ENCODE measurements around the gene DOCK3. TPM values are rescaled to one million over a fixed set of nuclear protein-coding genes. Genes with fewer than 3 reads are reported as not detected.
"Not testable (repeated sequence)": the region's sequence is repeated elsewhere in the genome, so short reads cannot be mapped to it uniquely, and the experiment has no call there.

Gene DOCK3
- total and polyA plus RNA-seq, 5 donors: 1.9 to 5.2 (median 4.2) TPM

DNA sequence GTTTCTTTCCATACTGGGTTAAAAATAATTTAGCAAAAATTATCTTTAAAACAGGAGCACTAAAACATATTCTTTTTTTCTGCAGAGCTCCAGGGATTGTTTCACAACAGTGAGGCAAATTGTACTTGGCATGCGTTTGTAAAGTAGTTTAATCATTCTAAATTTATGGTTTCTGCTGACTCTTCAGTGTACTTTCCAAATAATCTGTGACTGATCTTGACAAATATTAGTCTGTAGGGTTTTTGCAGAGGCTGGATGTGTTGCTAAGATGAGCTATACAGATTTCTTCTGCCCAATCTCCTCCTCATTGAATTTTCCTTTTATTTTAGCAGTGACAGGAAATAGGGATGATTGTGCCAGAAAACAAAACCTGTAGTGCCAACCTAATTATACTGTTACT is 382.4 kb downstream of the DOCK3 start:
- DNase-seq (no peak), ATAC-seq (no peak)
- Histone ChIP-seq H3K4me3 (ENCODE audit: low read length) (no peak overlapping the region), H3K9me3 (ENCODE audit: control insufficient read depth, low read length) (no peaks in the 10 kb centered on the region), H3K4me1 (ENCODE audit: control insufficient read depth, insufficient read depth, low read length) (peaks cover 2% of the 10 kb centered on the region), H3K27me3 (ENCODE audit: control insufficient read depth, insufficient read depth) (no peaks in the 10 kb centered on the region), H3K27ac (ENCODE audit: low read length) (no peak overlapping the region)
- WGBS: 54% methylated on average over 1 of the region's 1 CpG
- intact Hi-C loops (cut with DNase I): no loop called here

DNA sequence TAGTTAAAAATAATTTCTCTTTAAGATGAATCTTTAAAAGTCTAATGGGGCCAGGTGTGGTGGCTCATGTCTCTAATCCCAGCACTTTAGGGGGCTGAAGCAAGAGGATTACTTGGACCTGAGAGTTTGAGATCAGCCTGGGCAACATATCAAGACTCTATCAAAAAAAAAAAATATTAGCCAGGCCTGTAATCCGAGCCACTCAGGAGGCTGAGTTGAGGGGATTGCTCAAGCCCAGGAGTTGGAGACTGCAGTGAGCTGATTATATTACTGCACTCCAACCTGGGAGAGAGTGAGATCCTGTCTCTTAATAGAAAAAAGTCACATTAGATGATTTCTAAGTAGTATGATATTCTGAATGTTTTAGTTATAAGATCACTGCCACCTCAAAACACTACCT is 388.3 kb downstream of the DOCK3 start:
- Histone ChIP-seq H3K4me3 (ENCODE audit: low read length) (no peak overlapping the region), H3K27me3 (ENCODE audit: control insufficient read depth, insufficient read depth) (no peaks in the 10 kb centered on the region), H3K4me1 (ENCODE audit: control insufficient read depth, insufficient read depth, low read length) (peaks cover under 1% of the 10 kb centered on the region), H3K27ac (ENCODE audit: low read length) (no peak overlapping the region), H3K9me3 (ENCODE audit: control insufficient read depth, low read length) (no peaks in the 10 kb centered on the region)
- WGBS: 23% methylated on average over 1 of the region's 1 CpG
- no peak for DNase-seq
- intact Hi-C loops (cut with DNase I): no loop called here
- no peak for ATAC-seq

DNA sequence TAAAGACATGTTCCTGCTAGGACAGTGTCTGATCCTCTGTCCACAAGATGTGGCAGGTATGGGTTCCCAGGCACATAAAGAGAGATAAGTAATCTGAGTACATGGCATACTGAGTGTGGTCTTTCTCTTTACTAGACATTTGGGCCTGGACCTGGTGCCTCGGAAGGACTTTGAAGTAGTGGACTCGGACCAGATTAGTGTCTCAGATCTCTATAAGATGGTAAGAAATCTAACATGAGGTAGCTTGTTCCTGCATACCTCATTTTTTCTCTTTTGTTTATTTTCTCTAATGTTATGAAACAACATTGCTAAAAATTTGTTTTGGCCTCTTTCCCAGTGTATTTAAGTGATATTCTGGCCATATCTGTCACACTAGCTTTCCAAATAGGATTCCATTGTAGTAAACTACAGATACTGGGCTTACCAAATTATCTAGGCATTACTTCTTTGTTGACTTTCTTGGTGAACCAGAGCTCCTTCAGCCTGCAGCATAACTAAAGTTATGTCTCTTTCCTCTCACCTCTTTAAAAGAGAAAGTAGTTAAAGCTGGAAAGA is 400.6 kb downstream of the DOCK3 start:
- H3K27me3 ChIP-seq (ENCODE audit: control insufficient read depth, insufficient read depth): no peaks in the 10 kb centered on the region
- no peaks in the 10 kb centered on the region for H3K4me1 ChIP-seq (ENCODE audit: control insufficient read depth, insufficient read depth, low read length)
- no peak for ATAC-seq
- no peak for DNase-seq
- intact Hi-C loops (cut with DNase I): no loop called here
- H3K4me3 ChIP-seq (ENCODE audit: low read length): no peak overlapping the region
- WGBS: 79% methylated on average over 2 of the region's 2 CpGs
- no peaks in the 10 kb centered on the region for H3K9me3 ChIP-seq (ENCODE audit: control insufficient read depth, low read length)
- H3K27ac ChIP-seq (ENCODE audit: low read length): no peak overlapping the region

DNA sequence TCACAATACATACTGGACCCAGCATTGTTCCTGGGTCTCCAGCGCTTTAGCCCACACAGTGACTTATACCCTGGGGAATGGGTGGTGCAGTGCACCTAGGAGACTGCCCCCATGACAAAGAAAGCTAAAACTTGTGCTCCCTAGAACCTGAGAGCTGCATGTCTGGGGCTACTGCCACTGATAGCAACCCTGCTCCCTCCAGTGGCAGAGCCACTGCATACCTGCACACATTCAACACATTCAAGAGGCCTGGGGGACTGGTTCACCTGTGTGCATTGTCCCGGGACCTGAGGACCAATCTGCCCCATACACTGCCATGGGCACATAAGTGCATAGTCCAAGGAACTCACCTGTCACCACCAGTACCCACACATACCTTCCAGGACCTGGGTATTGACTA is 407.6 kb downstream of the DOCK3 start:
- H3K4me1 ChIP-seq (ENCODE audit: control insufficient read depth, insufficient read depth, low read length): no peaks in the 10 kb centered on the region
- H3K27me3 ChIP-seq (ENCODE audit: control insufficient read depth, insufficient read depth): no peaks in the 10 kb centered on the region
- H3K9me3 ChIP-seq (ENCODE audit: control insufficient read depth, low read length): no peaks in the 10 kb centered on the region
- WGBS: 74% methylated on average over 2 of the region's 2 CpGs
- DNase-seq: no peak
- H3K4me3 ChIP-seq (ENCODE audit: low read length): no peak overlapping the region
- H3K27ac ChIP-seq (ENCODE audit: low read length): no peak overlapping the region
- ATAC-seq: no peak
- intact Hi-C loops (cut with DNase I): no loop called here

DNA sequence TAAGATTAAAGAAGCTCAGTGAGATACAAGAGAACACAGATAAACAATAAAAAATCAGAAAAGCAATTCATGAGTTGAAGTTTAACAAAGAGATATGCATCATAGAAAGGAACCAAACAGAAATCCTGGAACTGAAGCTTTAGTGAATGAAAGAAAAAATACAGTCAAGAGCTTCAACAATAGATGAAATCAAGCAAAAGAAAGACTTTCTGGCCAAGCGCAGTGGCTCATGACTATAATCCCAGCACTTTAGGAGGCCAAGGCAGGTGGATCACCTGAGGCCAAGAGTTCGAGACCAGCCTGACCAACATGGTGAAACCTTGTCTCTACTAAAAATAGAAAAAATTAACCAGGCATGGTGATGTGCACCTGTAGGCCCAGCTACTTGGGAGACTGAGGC is 408.8 kb downstream of the DOCK3 start:
- no peak for ATAC-seq

DNA sequence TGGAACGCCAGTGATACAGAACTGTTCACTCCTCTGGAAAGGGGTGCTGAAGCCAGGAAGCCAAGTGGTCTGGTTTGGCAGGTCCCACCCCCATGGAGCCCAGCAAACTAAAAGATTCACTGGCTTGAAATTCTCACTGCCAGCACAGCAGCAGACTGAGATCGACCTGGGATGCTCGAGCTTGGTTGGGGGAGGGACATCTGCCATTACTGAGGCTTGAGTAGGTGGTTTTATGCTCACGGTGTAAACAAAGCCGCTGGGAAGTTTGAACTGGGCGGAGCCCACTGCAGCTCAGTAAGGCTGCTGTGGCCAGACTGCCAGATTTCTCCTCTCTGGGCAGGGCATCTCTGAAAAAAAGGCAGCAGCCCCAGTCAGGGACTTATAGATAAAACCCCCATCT is 417.4 kb downstream of the DOCK3 start:
- WGBS: 56% methylated on average over 6 of the region's 6 CpGs
- intact Hi-C loops (cut with DNase I); H3K27me3 ChIP-seq (ENCODE audit: control insufficient read depth, insufficient read depth); H3K4me1 ChIP-seq (ENCODE audit: control insufficient read depth, insufficient read depth, low read length); H3K4me3 ChIP-seq (ENCODE audit: low read length); H3K27ac ChIP-seq (ENCODE audit: low read length); DNase-seq; H3K9me3 ChIP-seq (ENCODE audit: control insufficient read depth, low read length); ATAC-seq: not testable (repeated sequence)

More for the DNA sequence above, 408.8 kb downstream of the DOCK3 start:
- no peaks in the 10 kb centered on the region for H3K9me3 ChIP-seq (ENCODE audit: control insufficient read depth, low read length)
- no peaks in the 10 kb centered on the region for H3K4me1 ChIP-seq (ENCODE audit: control insufficient read depth, insufficient read depth, low read length)
- 92% methylated on average over 2 of the region's 2 CpGs for WGBS
- intact Hi-C loops (cut with DNase I): no loop called here
- H3K27ac ChIP-seq (ENCODE audit: low read length): no peak overlapping the region
- no peak for DNase-seq
- no peak overlapping the region for H3K4me3 ChIP-seq (ENCODE audit: low read length)
- no peaks in the 10 kb centered on the region for H3K27me3 ChIP-seq (ENCODE audit: control insufficient read depth, insufficient read depth)

DNA sequence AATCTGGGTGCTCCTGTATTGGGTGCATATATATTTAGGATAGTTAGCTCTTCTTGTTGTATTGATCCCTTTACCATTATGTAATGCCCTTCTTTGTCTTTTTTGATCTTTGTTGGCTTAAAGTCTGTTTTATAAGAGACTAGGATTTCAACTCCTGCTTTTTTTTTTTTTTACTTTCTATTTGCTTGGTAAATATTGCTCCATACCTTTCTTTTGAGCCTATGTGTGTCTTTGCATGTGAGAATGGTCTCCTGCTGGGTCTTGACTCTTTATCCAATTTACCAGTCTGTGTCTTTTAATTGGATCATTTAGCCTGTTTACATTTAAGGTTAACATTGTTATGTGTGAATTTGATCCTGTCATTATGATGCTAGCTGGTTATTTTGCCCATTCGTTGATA is 420.1 kb downstream of the DOCK3 start:
- H3K27me3 ChIP-seq (ENCODE audit: control insufficient read depth, insufficient read depth); H3K4me3 ChIP-seq (ENCODE audit: low read length); ATAC-seq; H3K27ac ChIP-seq (ENCODE audit: low read length); H3K9me3 ChIP-seq (ENCODE audit: control insufficient read depth, low read length); DNase-seq; H3K4me1 ChIP-seq (ENCODE audit: control insufficient read depth, insufficient read depth, low read length); intact Hi-C loops (cut with DNase I): not testable (repeated sequence)
- 49% methylated on average over 1 of the region's 1 CpG for WGBS

DNA sequence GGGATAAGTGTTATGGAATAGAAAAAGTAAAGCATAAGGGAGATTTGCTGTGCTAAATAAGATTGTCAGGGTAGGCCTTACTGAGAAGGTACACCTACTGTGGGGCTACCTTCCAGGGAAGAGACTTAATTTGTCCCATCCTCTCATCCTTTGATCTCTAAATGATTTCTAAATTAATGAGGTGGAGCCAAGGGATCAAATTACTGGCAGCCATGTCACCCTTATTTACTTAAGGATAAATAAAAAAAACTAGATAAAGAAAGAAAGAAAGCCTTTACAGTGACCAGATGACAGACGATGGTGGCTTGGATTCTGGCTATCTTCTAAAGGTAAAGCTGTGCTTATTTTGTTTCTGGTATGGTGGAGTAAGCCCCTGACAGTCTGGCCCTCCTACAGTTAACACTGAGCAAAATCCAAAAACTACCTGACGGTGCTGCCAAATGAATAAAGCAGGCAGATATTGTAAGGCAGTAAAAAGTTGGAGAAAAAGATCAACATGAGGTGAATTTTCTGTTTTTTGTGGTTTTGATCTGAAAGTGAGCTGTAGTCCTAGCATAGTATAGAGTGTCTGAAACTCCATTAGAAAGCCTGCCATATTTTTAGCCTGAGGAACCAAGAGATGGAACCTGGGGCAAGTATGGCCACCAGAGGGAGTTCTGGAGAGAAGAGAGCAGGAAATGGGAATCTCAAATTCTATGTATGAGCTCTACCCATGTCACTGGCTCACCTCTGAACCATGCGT is 425.2 kb downstream of the DOCK3 start:
- no peaks in the 10 kb centered on the region for H3K27me3 ChIP-seq (ENCODE audit: control insufficient read depth, insufficient read depth)
- ATAC-seq (peak; percentile 52 to 69), DNase-seq (peak in 1 of 3 donors; percentile 67)
- H3K9me3 ChIP-seq (ENCODE audit: control insufficient read depth, low read length): no peaks in the 10 kb centered on the region
- H3K27ac ChIP-seq (ENCODE audit: low read length): no peak overlapping the region
- H3K4me3 ChIP-seq (ENCODE audit: low read length): no peak overlapping the region
- WGBS: 49% methylated on average over 3 of the region's 3 CpGs
- intact Hi-C loops (cut with DNase I): loop anchor here in 1 of 4 donors (10.0 kb wide), 1 partner anchor 265 kb away; no protein-coding TSS in a partner anchor
- no peaks in the 10 kb centered on the region for H3K4me1 ChIP-seq (ENCODE audit: control insufficient read depth, insufficient read depth, low read length)

DNA sequence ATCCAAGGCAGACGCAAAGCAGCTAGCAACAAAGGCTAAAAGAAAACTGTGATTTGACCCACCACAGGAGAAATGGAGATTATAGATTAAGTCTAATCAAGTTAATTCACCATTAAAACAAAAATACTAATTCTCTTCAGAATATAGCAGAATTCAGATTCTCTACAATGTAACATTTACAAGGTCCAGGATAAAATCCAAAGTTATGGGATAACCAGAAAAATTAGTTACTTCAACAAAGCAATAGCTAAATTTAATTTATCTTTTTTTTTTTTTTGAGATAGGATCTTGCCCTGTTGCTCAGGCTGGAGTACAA is 425.8 kb downstream of the DOCK3 start:
- 41% methylated on average over 1 of the region's 1 CpG for WGBS

DNA sequence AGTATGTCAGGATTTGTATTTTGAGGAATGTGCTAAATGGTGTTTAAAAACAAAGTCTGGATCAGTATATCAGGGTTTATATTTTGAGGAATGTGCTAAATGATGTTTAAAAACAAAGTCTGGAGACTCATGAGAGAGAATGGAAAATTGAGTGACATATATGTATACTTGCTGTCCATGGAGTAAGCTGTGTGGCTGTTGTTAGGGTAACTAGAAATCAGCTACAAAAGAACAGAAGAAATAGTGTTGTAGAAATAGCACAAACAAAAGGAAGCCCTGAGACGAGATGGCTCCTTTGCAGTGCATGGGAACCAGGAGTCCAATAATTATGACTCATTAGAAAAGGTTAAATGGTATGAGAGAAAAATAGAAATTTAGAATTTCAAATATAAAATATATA is 427.7 kb downstream of the DOCK3 start:
- Histone ChIP-seq H3K27me3 (ENCODE audit: control insufficient read depth, insufficient read depth) (no peaks in the 10 kb centered on the region), H3K4me3 (ENCODE audit: low read length) (no peak overlapping the region), H3K4me1 (ENCODE audit: control insufficient read depth, insufficient read depth, low read length) (no peaks in the 10 kb centered on the region), H3K27ac (ENCODE audit: low read length) (no peak overlapping the region), H3K9me3 (ENCODE audit: control insufficient read depth, low read length) (no peaks in the 10 kb centered on the region)
- intact Hi-C loops (cut with DNase I): loop anchor here in 1 of 4 donors (10.0 kb wide), 1 partner anchor 262 kb away; no protein-coding TSS in a partner anchor
- ATAC-seq (no peak), DNase-seq (no peak)
- WGBS: 52% methylated on average over 1 of the region's 1 CpG

More for the DNA sequence above, 425.8 kb downstream of the DOCK3 start:
- intact Hi-C loops (cut with DNase I): loop anchor here in 1 of 4 donors (10.0 kb wide), 1 partner anchor 264 kb away; no protein-coding TSS in a partner anchor
- no peak overlapping the region for H3K27ac ChIP-seq (ENCODE audit: low read length)
- no peak overlapping the region for H3K4me3 ChIP-seq (ENCODE audit: low read length)
- no peaks in the 10 kb centered on the region for H3K4me1 ChIP-seq (ENCODE audit: control insufficient read depth, insufficient read depth, low read length)
- no peak for ATAC-seq
- no peaks in the 10 kb centered on the region for H3K27me3 ChIP-seq (ENCODE audit: control insufficient read depth, insufficient read depth)
- no peaks in the 10 kb centered on the region for H3K9me3 ChIP-seq (ENCODE audit: control insufficient read depth, low read length)
- no peak for DNase-seq

DNA sequence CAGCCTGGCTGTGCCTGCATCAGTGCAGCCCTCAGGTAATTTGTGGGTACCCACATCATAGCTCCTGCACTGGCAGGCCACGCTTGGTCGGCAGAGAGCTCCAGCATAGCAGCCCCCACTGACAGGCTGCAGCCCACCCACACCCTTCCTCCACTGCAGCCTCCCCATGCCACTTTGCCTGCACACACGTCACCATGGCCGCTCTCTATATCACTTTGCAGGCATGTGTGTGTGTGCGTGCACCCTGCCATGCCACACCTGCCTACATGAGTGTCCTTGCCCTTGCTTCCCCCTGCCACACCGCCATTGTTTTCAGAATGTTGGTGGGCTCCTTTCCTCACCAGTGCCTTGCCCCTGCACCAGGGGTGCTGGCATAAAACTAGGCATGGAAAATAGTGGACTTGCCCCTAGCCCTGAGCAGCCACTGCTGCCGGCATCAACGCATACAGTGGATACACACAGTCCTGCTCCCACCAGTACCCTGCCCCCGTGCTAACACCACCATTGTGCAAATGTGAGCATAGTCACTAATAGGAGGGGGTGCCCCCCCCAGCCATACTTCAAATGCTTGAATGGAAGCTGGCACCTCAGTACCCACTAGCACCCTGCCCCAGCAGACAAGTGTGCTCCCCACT is 431.6 kb downstream of the DOCK3 start:
- no peak overlapping the region for H3K27ac ChIP-seq (ENCODE audit: low read length)
- H3K4me1 ChIP-seq (ENCODE audit: control insufficient read depth, insufficient read depth, low read length): no peaks in the 10 kb centered on the region
- 90% methylated on average over 9 of the region's 9 CpGs for WGBS
- no peak overlapping the region for H3K4me3 ChIP-seq (ENCODE audit: low read length)
- no peaks in the 10 kb centered on the region for H3K27me3 ChIP-seq (ENCODE audit: control insufficient read depth, insufficient read depth)
- no peak for ATAC-seq
- no peaks in the 10 kb centered on the region for H3K9me3 ChIP-seq (ENCODE audit: control insufficient read depth, low read length)
- intact Hi-C loops (cut with DNase I): loop anchor here in 1 of 4 donors (10.0 kb wide), 1 partner anchor 258 kb away; no protein-coding TSS in a partner anchor
- no peak for DNase-seq
